Gastroesophageal sphincter (tissue), 4 donors: ENCODE measurements around the gene MTCL1. TPM values are rescaled to one million over a fixed set of nuclear protein-coding genes. Genes with fewer than 3 reads are reported as not detected.

Experiments used
- ATAC-seq: fragments of 150-250 bp; one replicate; pipeline ENCODE4 v1.9.1; 2016; ENCODE audit warnings: mild to moderate bottlenecking, moderate library complexity
- H3K27ac ChIP-seq, 4 donors: fragments of 200-600 bp; sonication (generic) in 3 of 4; 1 replicate in 3 of 4; 2 replicates in 1 of 4; pipeline ENCODE4 v1.5.1; 2016 to 2019
- H3K27me3 ChIP-seq: fragments of 200-600 bp; sonication (generic); one replicate; pipeline ENCODE4 v1.5.1; 2019
- H3K36me3 ChIP-seq, 2 donors: fragments of 200-600 bp; sonication (generic); one replicate each; pipeline ENCODE4 v1.5.1; 2019; ENCODE audit warnings: control low read depth in 1 of 2
- H3K4me1 ChIP-seq, 3 donors: fragments of 200-600 bp; sonication (generic); 1 replicate in 2 of 3; 2 replicates in 1 of 3; pipeline ENCODE4 v1.5.1; 2016 to 2019; ENCODE audit warnings: control low read depth in 2 of 3
- H3K4me3 ChIP-seq, 2 donors: fragments of 200-600 bp; sonication (generic); one replicate each; pipeline ENCODE4 v1.5.1; 2019; ENCODE audit warnings: mild to moderate bottlenecking in 1 of 2, moderate library complexity in 1 of 2
- H3K9me3 ChIP-seq, 3 donors: fragments of 200-600 bp; sonication (generic); one replicate each; pipeline ENCODE4 v1.5.1; 2017 to 2019; ENCODE audit warnings: control low read depth in 2 of 3
- EP300 ChIP-seq: sonication (generic); formaldehyde crosslinking; IDR thresholded peaks from one replicate; pipeline ENCODE4 v1.6.1; 2017; ENCODE audit warnings: antibody characterized with exemption, mild to moderate bottlenecking
- POLR2A ChIP-seq, 2 donors: fragments of 450-650 bp; IDR thresholded peaks; one replicate each; pipeline ENCODE4 v1.6.1; 2017; ENCODE audit warnings: antibody characterized with exemption in 2 of 2, mild to moderate bottlenecking in 2 of 2, moderate library complexity in 1 of 2
- POLR2AphosphoS5 ChIP-seq: sonication (generic); formaldehyde crosslinking; IDR thresholded peaks from one replicate; pipeline ENCODE4 v1.6.1; 2017; ENCODE audit warnings: antibody characterized with exemption
- WGBS, 2 donors: methylation state at CpG; one replicate each; pipeline ENCODE4 v1.1.5; 2018; ENCODE audit warnings: low coverage in 1 of 2; 5-methylcytosine and 5-hydroxymethylcytosine counted together
- total RNA-seq, 4 donors: library from RNA; depleted of rRNA; stranded (reverse); fragments of >200 nt; gene quantifications; one replicate each; pipeline ENCODE4 v1.1.0, GENCODE V29; 2016
- TF ChIP-seq, protein P1 (sequence below), 4 experiments: fragments of 200-600 bp in 2 of 4; fragments of 450-650 bp in 2 of 4; sonication (generic) in 1 of 4; IDR thresholded peaks; one replicate each; pipeline ENCODE4 v1.5.1; 2017 to 2019; ENCODE audit warnings: antibody characterized with exemption in 4 of 4, mild to moderate bottlenecking in 2 of 4, moderate library complexity in 2 of 4

MTCL1 gene
- total RNA-seq, 4 donors from 2014 or later: 35.0 to 68.0 (median 51.4) TPM

DNA sequence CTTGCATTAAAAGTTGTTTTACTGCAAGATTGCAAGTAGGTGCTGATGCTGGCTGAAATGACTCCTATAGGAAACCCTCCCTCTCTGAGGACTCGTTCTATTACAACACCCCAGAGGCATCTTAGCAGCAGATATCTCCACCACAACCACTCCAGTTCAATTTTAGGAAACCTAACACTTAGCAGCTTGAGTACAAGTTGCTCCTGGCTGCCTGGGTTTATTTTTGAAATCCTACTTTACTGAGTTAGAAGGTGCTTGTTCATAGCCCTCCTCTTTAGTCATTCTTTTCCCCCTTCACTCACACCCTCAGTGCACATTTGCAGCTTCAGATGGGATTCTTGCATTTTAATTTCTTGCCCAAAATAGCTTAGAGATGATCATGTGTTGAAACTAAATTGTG is 111.5 kb downstream of the MTCL1 start:
- no peaks in the 10 kb centered on the region for H3K4me1 ChIP-seq
- no peak overlapping the region for H3K4me3 ChIP-seq
- no peak for TF ChIP-seq EP300
- TF ChIP-seq, protein P1, sequence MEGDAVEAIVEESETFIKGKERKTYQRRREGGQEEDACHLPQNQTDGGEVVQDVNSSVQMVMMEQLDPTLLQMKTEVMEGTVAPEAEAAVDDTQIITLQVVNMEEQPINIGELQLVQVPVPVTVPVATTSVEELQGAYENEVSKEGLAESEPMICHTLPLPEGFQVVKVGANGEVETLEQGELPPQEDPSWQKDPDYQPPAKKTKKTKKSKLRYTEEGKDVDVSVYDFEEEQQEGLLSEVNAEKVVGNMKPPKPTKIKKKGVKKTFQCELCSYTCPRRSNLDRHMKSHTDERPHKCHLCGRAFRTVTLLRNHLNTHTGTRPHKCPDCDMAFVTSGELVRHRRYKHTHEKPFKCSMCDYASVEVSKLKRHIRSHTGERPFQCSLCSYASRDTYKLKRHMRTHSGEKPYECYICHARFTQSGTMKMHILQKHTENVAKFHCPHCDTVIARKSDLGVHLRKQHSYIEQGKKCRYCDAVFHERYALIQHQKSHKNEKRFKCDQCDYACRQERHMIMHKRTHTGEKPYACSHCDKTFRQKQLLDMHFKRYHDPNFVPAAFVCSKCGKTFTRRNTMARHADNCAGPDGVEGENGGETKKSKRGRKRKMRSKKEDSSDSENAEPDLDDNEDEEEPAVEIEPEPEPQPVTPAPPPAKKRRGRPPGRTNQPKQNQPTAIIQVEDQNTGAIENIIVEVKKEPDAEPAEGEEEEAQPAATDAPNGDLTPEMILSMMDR (IDR thresholded peaks at IDR 0.05): no peak
- no peak for TF ChIP-seq POLR2AphosphoS5
- TF ChIP-seq POLR2A (IDR thresholded peaks at IDR 0.05): no peak
- no peak for ATAC-seq
- peaks cover 0 to 51% of the 10 kb centered on the region in 2 donors for H3K36me3 ChIP-seq
- no peak overlapping the region for H3K27ac ChIP-seq
- no peaks in the 10 kb centered on the region for H3K27me3 ChIP-seq
- no peaks in the 10 kb centered on the region for H3K9me3 ChIP-seq
- 9 to 25% methylated on average over 1 of the region's 1 CpG for whole genome bisulfite sequencing, 2 donors

DNA sequence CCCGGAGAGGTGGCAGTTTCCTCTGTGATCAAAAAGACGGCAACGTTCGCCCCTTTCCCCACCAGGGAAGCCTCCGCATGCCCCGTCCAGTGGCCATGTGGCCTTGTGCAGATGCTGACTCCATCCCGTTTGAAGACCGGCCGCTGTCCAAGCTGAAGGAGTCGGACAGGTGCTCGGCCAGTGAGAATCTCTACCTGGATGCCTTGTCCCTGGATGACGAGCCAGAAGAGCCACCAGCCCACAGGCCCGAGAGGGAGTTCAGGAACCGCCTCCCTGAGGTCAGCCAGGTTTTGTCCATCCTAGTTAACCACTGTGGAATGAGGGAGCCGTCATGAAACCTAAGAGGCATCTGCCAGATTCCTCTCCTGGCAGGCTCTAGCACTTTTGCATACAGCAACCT is 113.6 kb downstream of the MTCL1 start:
- TF ChIP-seq EP300 (no peak), POLR2AphosphoS5 (no peak), POLR2A (IDR thresholded peaks at IDR 0.05) (no peak)
- TF ChIP-seq, protein P1 (IDR thresholded peaks at IDR 0.05): no peak
- Histone ChIP-seq H3K9me3 (no peaks in the 10 kb centered on the region), H3K4me1 (no peaks in the 10 kb centered on the region), H3K27ac (no peak overlapping the region), H3K4me3 (no peak overlapping the region), H3K27me3 (no peaks in the 10 kb centered on the region), H3K36me3 (peaks cover 0 to 66% of the 10 kb centered on the region in 2 donors)
- ATAC-seq: no peak
- 91 to 93% methylated on average over 6 to 11 of the region's 15 CpGs for WGBS, 2 donors

DNA sequence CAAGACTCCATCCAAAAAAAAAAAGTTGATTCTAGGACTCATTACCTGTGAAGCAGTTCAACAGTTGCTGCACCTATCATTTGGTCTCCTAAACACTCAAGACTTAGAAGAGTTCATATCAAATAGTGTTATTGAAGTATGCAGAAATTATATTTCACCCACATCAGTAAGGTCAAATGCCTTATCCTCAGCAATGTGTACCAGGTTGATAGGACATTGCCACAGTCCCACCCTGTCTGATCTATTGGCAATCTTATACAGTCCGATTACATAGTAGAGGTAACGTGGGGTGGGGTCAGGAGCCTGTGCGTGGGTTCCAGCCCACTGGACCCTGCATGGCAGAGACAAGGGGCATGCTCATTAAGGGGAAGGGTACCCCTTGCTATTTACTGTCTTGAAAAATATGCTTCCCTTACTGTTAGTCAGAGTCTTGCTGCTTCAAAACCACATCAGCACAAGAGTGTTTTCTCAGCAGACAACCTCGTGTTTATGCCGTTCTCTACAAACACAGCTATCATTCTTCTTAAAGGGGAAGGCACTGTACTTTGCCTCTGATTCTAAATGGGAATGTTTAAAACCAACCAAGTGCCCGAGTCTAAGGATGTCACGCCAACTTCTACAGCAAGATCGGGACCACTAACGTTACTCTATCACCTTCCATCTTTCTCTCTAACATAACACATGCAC is 115.2 kb downstream of the MTCL1 start:
- no peaks in the 10 kb centered on the region for H3K4me1 ChIP-seq
- H3K36me3 ChIP-seq: peaks cover 0 to 74% of the 10 kb centered on the region in 2 donors
- no peaks in the 10 kb centered on the region for H3K27me3 ChIP-seq
- 75 to 79% methylated on average over 9 of the region's 9 CpGs for WGBS, 2 donors
- TF ChIP-seq, protein P1 (IDR thresholded peaks at IDR 0.05): no peak
- TF ChIP-seq POLR2AphosphoS5: no peak
- TF ChIP-seq EP300: no peak
- no peak for TF ChIP-seq POLR2A (IDR thresholded peaks at IDR 0.05)
- no peak overlapping the region for H3K27ac ChIP-seq
- no peak for ATAC-seq
- no peaks in the 10 kb centered on the region for H3K9me3 ChIP-seq
- no peak overlapping the region for H3K4me3 ChIP-seq

DNA sequence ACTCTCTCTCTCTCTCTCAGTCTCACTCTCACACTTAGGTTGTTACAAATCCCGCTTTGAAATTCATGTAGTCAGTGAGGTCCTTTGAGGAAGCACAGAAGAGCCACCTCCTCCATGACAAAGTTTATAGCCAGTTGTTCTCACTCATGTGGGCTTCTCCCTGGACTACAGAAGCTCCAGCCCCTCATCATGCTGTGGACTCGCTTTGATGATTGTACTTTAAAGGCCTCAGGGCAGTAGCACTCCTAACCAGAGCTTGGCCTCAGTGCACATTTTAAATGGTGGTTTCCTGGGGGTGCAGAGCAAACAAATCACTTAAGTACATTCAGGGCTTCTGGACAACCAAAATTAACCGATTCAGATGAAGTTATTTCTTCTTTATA is 115.7 kb downstream of the MTCL1 start:
- no peak for ATAC-seq
- WGBS, 2 donors: 70 to 74% methylated on average over 3 of the region's 3 CpGs
- H3K4me1 ChIP-seq: no peaks in the 10 kb centered on the region
- H3K27ac ChIP-seq: no peak overlapping the region
- no peaks in the 10 kb centered on the region for H3K27me3 ChIP-seq
- TF ChIP-seq EP300 (no peak), POLR2AphosphoS5 (no peak), POLR2A (IDR thresholded peaks at IDR 0.05) (no peak)
- TF ChIP-seq, protein P1 (IDR thresholded peaks at IDR 0.05): no peak
- H3K4me3 ChIP-seq: no peak overlapping the region
- no peaks in the 10 kb centered on the region for H3K9me3 ChIP-seq
- H3K36me3 ChIP-seq: peaks cover 0 to 80% of the 10 kb centered on the region in 2 donors

DNA sequence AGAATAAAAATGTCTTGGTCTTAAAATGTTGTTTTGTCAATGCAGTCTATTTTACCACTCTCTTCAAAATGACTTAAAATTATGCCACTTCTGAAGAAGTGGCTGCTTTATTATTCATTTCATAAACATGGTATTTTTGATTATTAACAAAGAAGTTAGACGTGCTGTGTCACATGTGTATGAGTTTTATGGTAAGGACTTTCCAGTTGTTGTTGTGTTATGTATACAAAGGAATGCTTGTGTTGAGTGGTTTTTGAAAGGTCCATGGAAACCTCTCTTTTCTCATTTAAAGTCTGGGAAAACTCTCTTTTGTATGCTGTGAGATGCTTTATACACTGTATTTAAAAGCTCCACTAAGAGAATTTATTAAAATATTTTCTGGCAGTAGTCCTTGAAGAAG is 116.2 kb downstream of the MTCL1 start:
- H3K27me3 ChIP-seq: no peaks in the 10 kb centered on the region
- H3K9me3 ChIP-seq: no peaks in the 10 kb centered on the region
- H3K4me3 ChIP-seq: no peak overlapping the region
- 62 to 71% methylated on average over 1 of the region's 1 CpG for WGBS, 2 donors
- H3K27ac ChIP-seq: no peak overlapping the region
- H3K36me3 ChIP-seq: peaks cover 0 to 82% of the 10 kb centered on the region in 2 donors
- ATAC-seq: no peak
- TF ChIP-seq, protein P1 (IDR thresholded peaks at IDR 0.05): no peak
- TF ChIP-seq POLR2A (IDR thresholded peaks at IDR 0.05): no peak
- no peak for TF ChIP-seq POLR2AphosphoS5
- no peak for TF ChIP-seq EP300
- H3K4me1 ChIP-seq: no peaks in the 10 kb centered on the region
